Mesenchymal stem cell (in vitro differentiated cells and primary cell): ENCODE data around the gene ID3.

ENCODE experiments used
- DNase-seq: peaks from one replicate; pipeline ENCODE4 v3.0.0-alpha.2; 2013
- H2AFZ ChIP-seq: one replicate; pipeline ENCODE4 v1.6.1; 2013; ENCODE audit warnings: low read depth, mild to moderate bottlenecking, control low read depth, inconsistent platforms, low read length, moderate library complexity
- H2AK5ac ChIP-seq: 2 replicates; pipeline ENCODE4 v1.6.1; 2013; ENCODE audit warnings: low read length, moderate library complexity, mild to moderate bottlenecking, inconsistent platforms; ENCODE audit not compliant: severe bottlenecking
- H2BK120ac ChIP-seq: one replicate; pipeline ENCODE4 v1.6.1; 2013; ENCODE audit warnings: low read depth, mild to moderate bottlenecking, inconsistent platforms, low read length, moderate library complexity
- H2BK12ac ChIP-seq, 2 experiments: one replicate each; pipeline ENCODE4 v1.6.1; 2013; ENCODE audit warnings: inconsistent platforms in 2 of 2, low read length in 2 of 2, mild to moderate bottlenecking in 2 of 2, moderate library complexity in 2 of 2, control low read depth in 1 of 2
- H2BK15ac ChIP-seq: one replicate; pipeline ENCODE4 v1.6.1; 2013; ENCODE audit warnings: mild to moderate bottlenecking, low read depth, inconsistent platforms; ENCODE audit not compliant: poor library complexity, severe bottlenecking
- H2BK5ac ChIP-seq: 2 replicates; pipeline ENCODE4 v1.6.1; 2013; ENCODE audit warnings: low read depth, mild to moderate bottlenecking, low read length, control low read depth, inconsistent platforms; ENCODE audit not compliant: poor library complexity, severe bottlenecking
- H3K14ac ChIP-seq, 2 experiments: one replicate each; pipeline ENCODE4 v1.6.1; 2013; ENCODE audit warnings: inconsistent platforms in 2 of 2, low read length in 2 of 2, control low read depth in 1 of 2, mild to moderate bottlenecking in 1 of 2, moderate library complexity in 1 of 2
- H3K18ac ChIP-seq, 2 experiments: one replicate each; pipeline ENCODE4 v1.6.1; 2013; ENCODE audit warnings: inconsistent platforms in 2 of 2, low read length in 2 of 2, control low read depth in 1 of 2, low read depth in 1 of 2, mild to moderate bottlenecking in 1 of 2
- H3K23ac ChIP-seq, 2 experiments: one replicate each; pipeline ENCODE4 v1.6.1; 2013; ENCODE audit warnings: inconsistent platforms in 2 of 2, low read length in 2 of 2, mild to moderate bottlenecking in 2 of 2, moderate library complexity in 2 of 2, control low read depth in 1 of 2
- H3K27ac ChIP-seq: 2 replicates; pipeline ENCODE4 v1.5.1; 2013; ENCODE audit warnings: mild to moderate bottlenecking, moderate library complexity, low read length, control low read depth, inconsistent platforms; ENCODE audit not compliant: poor library complexity, severe bottlenecking
- H3K27me3 ChIP-seq, 2 experiments: 2 replicates each; pipeline versions ENCODE4 v1.6.1 to v1.7.0; 2013; ENCODE audit warnings: low read length in 2 of 2, mild to moderate bottlenecking in 2 of 2, moderate library complexity in 2 of 2, control low read depth in 1 of 2, inconsistent platforms in 1 of 2; ENCODE audit not compliant: control insufficient read depth in 1 of 2, insufficient read depth in 1 of 2
- H3K36me3 ChIP-seq, 2 experiments: 2 replicates each; pipeline versions ENCODE4 v1.6.1 to v1.7.0; 2013; ENCODE audit warnings: low read length in 2 of 2, control low read depth in 1 of 2, inconsistent platforms in 1 of 2, low read depth in 1 of 2, mild to moderate bottlenecking in 1 of 2; ENCODE audit not compliant: insufficient read depth in 2 of 2, control insufficient read depth in 1 of 2
- H3K4ac ChIP-seq, 2 experiments: one replicate each; pipeline ENCODE4 v1.6.1; 2013; ENCODE audit warnings: inconsistent platforms in 2 of 2, low read length in 2 of 2, mild to moderate bottlenecking in 2 of 2, moderate library complexity in 2 of 2, control low read depth in 1 of 2, low read depth in 1 of 2
- H3K4me1 ChIP-seq: 2 replicates; pipeline ENCODE4 v1.6.1; 2013; ENCODE audit warnings: low read depth, low read length, control low read depth; ENCODE audit not compliant: control insufficient read depth, insufficient read depth
- H3K4me2 ChIP-seq: 2 replicates; pipeline ENCODE4 v1.6.1; 2013; ENCODE audit warnings: low read length, mild to moderate bottlenecking, inconsistent platforms; ENCODE audit not compliant: poor library complexity, severe bottlenecking
- H3K4me3 ChIP-seq, 2 experiments: 2 replicates each; pipeline versions ENCODE4 v1.5.1 to v1.7.0; 2013; ENCODE audit warnings: low read length in 2 of 2, mild to moderate bottlenecking in 2 of 2, control low read depth in 1 of 2, low read depth in 1 of 2; ENCODE audit not compliant: insufficient read depth in 1 of 2
- H3K79me1 ChIP-seq: replicated peaks from 2 replicates; pipeline ENCODE4 v1.6.1; 2013; ENCODE audit warnings: mild to moderate bottlenecking, control low read depth, low read length, inconsistent platforms; ENCODE audit not compliant: poor library complexity, severe bottlenecking
- H3K9ac ChIP-seq: 2 replicates; pipeline ENCODE4 v1.7.0; 2013; ENCODE audit warnings: mild to moderate bottlenecking, low read length, moderate library complexity
- H3K9me3 ChIP-seq: 2 replicates; pipeline ENCODE4 v1.7.0; 2013; ENCODE audit warnings: mild to moderate bottlenecking, low read length; ENCODE audit not compliant: control insufficient read depth
- H4K8ac ChIP-seq: one replicate; pipeline ENCODE4 v1.6.1; 2013; ENCODE audit warnings: inconsistent platforms, mild to moderate bottlenecking, low read length, moderate library complexity
- H4K91ac ChIP-seq: one replicate; pipeline ENCODE4 v1.6.1; 2013; ENCODE audit warnings: mild to moderate bottlenecking, low read length, inconsistent platforms
- WGBS: methylation state at CpG from one replicate; pipeline ENCODE4 v1.1.7; 2013; ENCODE audit warnings: mixed read lengths; 5-methylcytosine and 5-hydroxymethylcytosine counted together

Gene ID3

GRCh38 chr1:23546897-23547584 lies 12.3 kb downstream of the ID3 start:
- Histone ChIP-seq H3K14ac (no peak overlapping the region), H2BK12ac (peak overlapping the region; percentile 57 to 70), H2BK5ac (no peak overlapping the region), H3K4me3 (no peak overlapping the region), H3K4ac (peak overlapping the region in 1 of 2 experiments; percentile 69), H3K36me3 (no peaks in the 10 kb centered on the region), H2AFZ (no peak overlapping the region), H3K79me1 (no peaks in the 10 kb centered on the region), H3K9ac (no peak overlapping the region), H2BK15ac (no peak overlapping the region), H3K4me2 (no peak overlapping the region), H2BK120ac (peak overlapping the region; percentile 0), H3K27me3 (peaks cover 0 to 13% of the 10 kb centered on the region in 2 experiments), H4K8ac (no peak overlapping the region), H3K27ac (no peak overlapping the region), H4K91ac (no peak overlapping the region), H3K4me1 (peaks cover 1% of the 10 kb centered on the region), H3K18ac (peak overlapping the region in 1 of 2 experiments; percentile 30), H3K9me3 (no peaks in the 10 kb centered on the region), H3K23ac (no peak overlapping the region), H2AK5ac (no peak overlapping the region)
- 88% methylated on average over 5 of the region's 8 CpGs for WGBS
- DNase-seq, result peak; percentile 37

GRCh38 chr1:23545851-23546250 lies 13.4 kb downstream of the ID3 start:
- no peak overlapping the region for H3K4me2 ChIP-seq
- 95% methylated on average over 9 of the region's 9 CpGs for WGBS
- H3K27ac ChIP-seq, result no peak overlapping the region
- H2AFZ ChIP-seq, result no peak overlapping the region
- H3K79me1 ChIP-seq, result no peaks in the 10 kb centered on the region
- H2BK12ac ChIP-seq, result no peak overlapping the region
- no peaks in the 10 kb centered on the region for H3K9me3 ChIP-seq
- peak overlapping the region in 1 of 2 experiments; percentile 34 for H3K18ac ChIP-seq
- H3K4me1 ChIP-seq, result peaks cover 1% of the 10 kb centered on the region
- no peak overlapping the region for H3K9ac ChIP-seq
- H3K4me3 ChIP-seq, result no peak overlapping the region
- peak overlapping the region; percentile 30 for H2BK15ac ChIP-seq
- H3K4ac ChIP-seq, result no peak overlapping the region
- no peak overlapping the region for H2BK5ac ChIP-seq
- H3K23ac ChIP-seq, result no peak overlapping the region
- H2AK5ac ChIP-seq, result no peak overlapping the region
- no peak overlapping the region for H4K8ac ChIP-seq
- no peak overlapping the region for H4K91ac ChIP-seq
- no peak overlapping the region for H3K14ac ChIP-seq
- peaks cover 0 to 5% of the 10 kb centered on the region in 2 experiments for H3K27me3 ChIP-seq
- no peak for DNase-seq
- no peak overlapping the region for H2BK120ac ChIP-seq
- H3K36me3 ChIP-seq, result no peaks in the 10 kb centered on the region

GRCh38 chr1:23544444-23545389 lies 14.6 kb downstream of the ID3 start:
- Histone ChIP-seq H4K8ac (peak overlapping the region; percentile 72), H2AFZ (no peak overlapping the region), H2BK15ac (no peak overlapping the region), H3K27ac (no peak overlapping the region), H3K23ac (no peak overlapping the region), H3K4ac (no peak overlapping the region), H3K4me3 (no peak overlapping the region), H4K91ac (peak overlapping the region; percentile 49), H3K4me2 (no peak overlapping the region), H2BK5ac (no peak overlapping the region), H3K36me3 (no peaks in the 10 kb centered on the region), H3K27me3 (no peaks in the 10 kb centered on the region), H2BK12ac (peak overlapping the region in 1 of 2 experiments; percentile 86), H3K79me1 (no peaks in the 10 kb centered on the region), H3K14ac (no peak overlapping the region), H3K9ac (peak overlapping the region; percentile 46), H3K18ac (peak overlapping the region in 1 of 2 experiments; percentile 56), H3K4me1 (peaks cover 3% of the 10 kb centered on the region), H2AK5ac (no peak overlapping the region), H3K9me3 (no peaks in the 10 kb centered on the region), H2BK120ac (no peak overlapping the region)
- 57% methylated on average over 6 of the region's 8 CpGs for WGBS
- DNase-seq, result peak; percentile 85
